GM12873 (cell line): ENCODE data around the gene TDRKH.

Experiments
- CTCF ChIP-seq: IDR thresholded peaks from 2 replicates; pipeline ENCODE4 v1.5.1; 2012; ENCODE audit warnings: low read depth, mild to moderate bottlenecking, moderate library complexity, low read length, control low read depth; ENCODE audit not compliant: insufficient read depth; ENCODE audit errors: missing control alignments

TDRKH gene

GRCh38 chr1:151801310-151801820, 11.1 kb upstream of the TDRKH start:
- TF ChIP-seq CTCF, result no peak

DNA sequence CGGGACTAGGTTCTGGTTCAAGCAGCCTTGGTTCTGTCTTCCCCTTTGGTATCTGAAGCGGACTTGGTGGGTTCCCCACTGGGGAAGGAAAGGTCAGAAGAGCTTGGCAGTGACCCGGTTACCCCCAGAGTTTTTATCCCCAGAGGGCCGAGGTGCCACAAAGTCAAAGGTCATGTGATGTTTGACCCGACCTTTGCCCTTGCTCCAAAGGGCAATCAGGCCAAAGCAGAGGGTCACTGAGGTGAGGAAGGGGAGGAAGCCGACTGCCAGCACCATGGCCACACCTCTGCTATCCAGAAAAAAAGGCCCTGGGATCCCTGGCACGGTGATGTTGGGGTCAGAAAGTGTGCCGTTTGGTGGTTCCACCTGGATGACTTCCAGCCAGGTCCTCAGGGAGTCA, 10.5 kb upstream of the TDRKH start:
- no peak for TF ChIP-seq CTCF

DNA sequence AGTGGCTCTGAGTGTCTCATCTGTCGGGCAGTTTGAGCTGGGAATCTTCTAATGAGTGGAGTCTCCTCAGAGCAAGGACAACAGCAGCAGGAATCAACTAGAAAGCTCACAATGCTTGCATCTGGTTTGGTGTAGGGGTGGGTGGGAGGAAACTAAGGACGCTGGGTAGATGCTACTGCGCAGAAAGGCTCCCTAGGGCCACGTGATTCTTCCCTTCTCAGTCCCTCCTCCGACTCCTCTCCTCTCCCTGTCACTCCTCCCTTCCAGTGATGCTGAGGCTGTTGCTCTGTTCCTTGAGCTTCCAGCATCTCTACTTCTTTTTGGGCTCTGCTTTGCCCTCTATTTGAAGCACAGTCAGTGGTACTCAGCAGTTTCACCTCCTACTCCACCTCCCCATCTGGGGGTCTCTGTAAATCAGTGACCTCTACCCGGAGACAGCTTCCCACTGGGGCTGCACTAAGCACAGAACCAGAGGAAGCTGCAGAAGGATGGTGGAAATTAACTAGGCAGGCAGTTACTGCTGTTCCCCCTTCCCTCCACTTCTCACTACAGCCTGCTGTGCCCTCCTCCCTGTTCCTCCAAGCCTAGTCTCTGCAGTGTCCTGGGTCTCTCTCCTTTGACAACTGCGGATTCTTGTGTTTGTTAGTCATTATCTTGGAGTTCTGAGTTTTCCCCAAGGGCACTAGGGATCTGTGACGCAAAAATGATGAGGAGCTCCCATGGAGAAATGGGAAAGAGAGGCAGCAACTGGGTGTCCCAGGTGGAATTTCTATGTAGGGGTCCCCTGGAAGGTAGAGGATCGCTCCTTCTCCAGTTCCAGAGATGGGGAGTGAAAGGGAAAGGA, 9.1 kb upstream of the TDRKH start:
- TF ChIP-seq CTCF, result no peak

GRCh38 chr1:151798571-151798970, 8.3 kb upstream of the TDRKH start:
- no peak for TF ChIP-seq CTCF

GRCh38 chr1:151790940-151791651, 796 bp upstream of the TDRKH start:
- TF ChIP-seq CTCF, result no peak

DNA sequence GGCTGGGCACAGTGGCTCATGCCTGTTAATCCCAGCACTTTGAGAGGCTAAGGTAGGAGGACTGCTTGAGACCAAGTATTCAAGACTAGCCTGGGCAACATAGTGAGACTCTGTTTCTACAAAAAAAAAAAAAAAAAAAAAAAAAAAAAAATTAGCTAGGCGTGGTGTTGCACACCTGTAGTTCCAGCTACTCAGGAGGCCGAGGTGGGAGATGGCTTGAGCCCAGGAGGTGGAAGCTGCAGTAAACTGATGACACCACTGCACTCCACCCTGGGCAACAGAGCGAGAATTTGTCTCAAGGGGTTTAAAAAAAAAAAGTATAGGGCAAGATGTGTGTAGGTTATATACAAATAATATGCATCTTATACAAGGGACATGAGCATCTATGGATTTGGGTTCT, 2.6 kb downstream of the TDRKH start:
- no peak for TF ChIP-seq CTCF

DNA sequence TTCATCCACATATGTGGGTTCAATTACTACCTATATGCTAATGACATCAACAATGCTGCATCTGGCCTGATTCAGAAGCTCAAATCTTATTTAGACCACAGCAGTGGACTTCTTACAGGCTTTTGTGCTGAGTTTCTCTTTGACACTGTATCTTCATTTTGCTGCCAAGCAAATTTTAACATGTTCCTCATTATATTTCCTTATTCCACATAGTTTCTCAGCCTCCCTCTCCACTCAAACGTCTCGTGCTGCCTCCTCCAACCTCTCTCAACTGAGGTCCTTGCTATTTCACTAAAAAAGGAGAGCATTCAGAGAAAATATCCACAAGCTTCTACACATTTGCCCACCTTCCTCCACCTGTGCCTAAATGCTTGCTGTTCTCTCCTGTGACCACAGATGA, 6.5 kb downstream of the TDRKH start:
- TF ChIP-seq CTCF, result no peak
